H1 (cell line): Measurements from ENCODE around the gene KCNQ1OT1. TPM values are rescaled to one million over a fixed set of nuclear protein-coding genes. Genes with fewer than 3 reads are reported as not detected.

Source experiments
- CTCF ChIA-PET: fragments of 300-600 bp; sonication (Branson Sonifier 250); formaldehyde crosslinking; loops from one replicate; lab custom pipeline; 2021; ENCODE audit not compliant: partially characterized antibody; lab: Charles Lee
- POLR2A ChIA-PET: fragments of 300-600 bp; sonication (Branson Sonifier 250); formaldehyde crosslinking; loops from one replicate; lab custom pipeline; 2021; ENCODE audit warnings: inconsistent platforms; ENCODE audit not compliant: partially characterized antibody; lab: Charles Lee
- DNase-seq, 2 experiments: peaks; one replicate each; pipeline versions ENCODE4 v3.0.0 to v3.0.0-alpha.2; 2010 to 2022; ENCODE audit warnings: low spot score in 2 of 2, low read depth in 1 of 2, mixed read lengths in 1 of 2
- FAIRE-seq: peaks from 2 replicates; lab custom pipeline; 2011; peaks lifted over from hg19 to GRCh38; lab: Jason Lieb, UNC
- H2AFZ ChIP-seq: 2 replicates; pipeline ENCODE4 v1.8.1; 2012; ENCODE audit warnings: low read length, inconsistent platforms
- H2AK5ac ChIP-seq: 2 replicates; pipeline ENCODE4 v1.6.1; 2013; ENCODE audit warnings: low read depth, low read length
- H2BK120ac ChIP-seq: replicated peaks from 2 replicates; pipeline ENCODE3; 2013; ENCODE audit warnings: low read depth, low read length, inconsistent platforms
- H2BK12ac ChIP-seq: 2 replicates; pipeline ENCODE4 v1.6.1; 2013; ENCODE audit warnings: low read depth, low read length
- H2BK15ac ChIP-seq: 2 replicates; pipeline ENCODE4 v1.6.1; 2013; ENCODE audit warnings: low read length
- H2BK20ac ChIP-seq: 2 replicates; pipeline ENCODE4 v1.6.1; 2013; ENCODE audit warnings: low read length
- H2BK5ac ChIP-seq: 2 replicates; pipeline ENCODE4 v1.6.1; 2013; ENCODE audit warnings: low read depth, low read length
- H3K14ac ChIP-seq: 2 replicates; pipeline ENCODE4 v1.6.1; 2013; ENCODE audit warnings: inconsistent platforms; ENCODE audit not compliant: insufficient read length
- H3K18ac ChIP-seq: 2 replicates; pipeline ENCODE4 v1.6.1; 2013; ENCODE audit warnings: low read length; ENCODE audit errors: extremely low read depth
- H3K23ac ChIP-seq: 2 replicates; pipeline ENCODE4 v1.6.1; 2013; ENCODE audit warnings: inconsistent platforms; ENCODE audit not compliant: insufficient read length
- H3K23me2 ChIP-seq: 2 replicates; pipeline ENCODE4 v1.6.1; 2013; ENCODE audit warnings: low read depth, low read length
- H3K27ac ChIP-seq: 2 replicates; pipeline ENCODE4 v1.6.1; 2011; ENCODE audit warnings: low read depth, low read length, inconsistent platforms
- H3K27me3 ChIP-seq, 4 experiments: replicated peaks in 1 of 4; 1 replicate in 1 of 4; 2 replicates in 3 of 4; pipeline versions ENCODE4 v1.6.1 to v1.8.1; 2011 to 2013; ENCODE audit warnings: low read length in 3 of 4, mild to moderate bottlenecking in 3 of 4, inconsistent platforms in 2 of 4, mixed read lengths in 2 of 4, moderate library complexity in 1 of 4; ENCODE audit not compliant: control insufficient read depth in 3 of 4, insufficient read depth in 3 of 4; ENCODE audit errors: extremely low read depth in 1 of 4
- H3K36me3 ChIP-seq, 4 experiments: 2 replicates each; pipeline versions ENCODE4 v1.6.1 to v1.8.1; 2011 to 2013; ENCODE audit warnings: mild to moderate bottlenecking in 4 of 4, low read length in 3 of 4, moderate library complexity in 2 of 4, control low read depth in 1 of 4, inconsistent platforms in 1 of 4; ENCODE audit not compliant: insufficient read depth in 4 of 4, control insufficient read depth in 2 of 4
- H3K4ac ChIP-seq: replicated peaks from 2 replicates; pipeline ENCODE3; 2013; ENCODE audit warnings: low read length, low read depth, mixed read lengths, inconsistent platforms; ENCODE audit not compliant: insufficient read length
- H3K4me1 ChIP-seq, 4 experiments: replicated peaks in 1 of 4; 1 replicate in 1 of 4; 2 replicates in 3 of 4; pipeline versions ENCODE4 v1.6.1 to v1.8.1; 2011 to 2013; ENCODE audit warnings: low read length in 3 of 4, inconsistent platforms in 2 of 4, mixed read lengths in 1 of 4; ENCODE audit not compliant: insufficient read depth in 4 of 4, control insufficient read depth in 3 of 4
- H3K4me2 ChIP-seq, 2 experiments: 2 replicates each; pipeline versions ENCODE4 v1.6.1 to v1.8.1; 2011 to 2013; ENCODE audit warnings: low read depth in 2 of 2, low read length in 2 of 2, control low read depth in 1 of 2, inconsistent platforms in 1 of 2, mild to moderate bottlenecking in 1 of 2; ENCODE audit not compliant: insufficient read depth in 1 of 2
- H3K4me3 ChIP-seq, 4 experiments: fragments of 200-600, 300-600 bp in 1 of 4; sonication (generic), shearing (Covaris generic), sonication (Bioruptor Twin) in 1 of 4; 2 replicates each; pipeline versions ENCODE4 v1.5.1 to v1.8.1; 2011 to 2016; ENCODE audit warnings: low read length in 4 of 4, low read depth in 3 of 4, control low read depth in 2 of 4, inconsistent platforms in 2 of 4, mild to moderate bottlenecking in 2 of 4, mixed read lengths in 1 of 4, moderate library complexity in 1 of 4; ENCODE audit not compliant: insufficient read depth in 2 of 4; ENCODE audit errors: extremely low read depth in 1 of 4
- H3K56ac ChIP-seq: replicated peaks from 2 replicates; pipeline ENCODE3; 2013; ENCODE audit warnings: low read depth, mild to moderate bottlenecking, mixed read lengths, low read length, inconsistent platforms; ENCODE audit not compliant: insufficient read length
- H3K79me1 ChIP-seq: 2 replicates; pipeline ENCODE4 v1.6.1; 2013; ENCODE audit warnings: low read depth, low read length, control low read depth
- H3K79me2 ChIP-seq, 2 experiments: 2 replicates each; pipeline versions ENCODE4 v1.6.1 to v1.8.1; 2012 to 2013; ENCODE audit warnings: low read length in 2 of 2, mild to moderate bottlenecking in 2 of 2, inconsistent platforms in 1 of 2; ENCODE audit not compliant: insufficient read depth in 2 of 2, control insufficient read depth in 1 of 2
- H3K9ac ChIP-seq, 4 experiments: replicated peaks in 1 of 4; 1 replicate in 1 of 4; 2 replicates in 3 of 4; pipeline versions ENCODE4 v1.6.1 to v1.8.1; 2011 to 2013; ENCODE audit warnings: low read depth in 3 of 4, low read length in 3 of 4, control low read depth in 2 of 4, mild to moderate bottlenecking in 2 of 4, moderate library complexity in 2 of 4, inconsistent platforms in 1 of 4; ENCODE audit errors: extremely low read depth in 1 of 4
- H3K9me3 ChIP-seq, 2 experiments: 2 replicates each; pipeline versions ENCODE4 v1.6.1 to v1.8.1; 2012 to 2013; ENCODE audit warnings: mild to moderate bottlenecking in 2 of 2, moderate library complexity in 2 of 2, control low read depth in 1 of 2, inconsistent platforms in 1 of 2, low read depth in 1 of 2, low read length in 1 of 2, mixed read lengths in 1 of 2; ENCODE audit not compliant: insufficient read depth in 2 of 2
- H4K20me1 ChIP-seq, 2 experiments: replicated peaks in 1 of 2; 2 replicates each; pipeline versions ENCODE3 to v1.8.1; 2011 to 2013; ENCODE audit warnings: inconsistent platforms in 2 of 2, low read length in 2 of 2, mild to moderate bottlenecking in 1 of 2; ENCODE audit not compliant: insufficient read depth in 2 of 2, control insufficient read depth in 1 of 2
- H4K5ac ChIP-seq: 2 replicates; pipeline ENCODE4 v1.6.1; 2013; ENCODE audit warnings: low read length, low read depth, mixed read lengths, inconsistent platforms; ENCODE audit not compliant: insufficient read length
- H4K8ac ChIP-seq: 2 replicates; pipeline ENCODE4 v1.8.0; 2013; ENCODE audit warnings: mild to moderate bottlenecking, moderate library complexity, low read length, inconsistent platforms; ENCODE audit not compliant: insufficient read depth; ENCODE audit errors: extremely low read depth
- H4K91ac ChIP-seq: replicated peaks from 2 replicates; pipeline ENCODE3; 2013; ENCODE audit warnings: low read length, mixed read lengths, inconsistent platforms; ENCODE audit not compliant: insufficient read length
- ATF2 ChIP-seq: IDR thresholded peaks from 2 replicates; pipeline ENCODE4 v1.6.1; 2012; ENCODE audit warnings: low read length, inconsistent platforms
- BRCA1 ChIP-seq: IDR thresholded peaks from 2 replicates; pipeline ENCODE4 v1.6.1; 2012; ENCODE audit warnings: low read depth, low read length, improper control_type of control experiment
- CBX5 ChIP-seq: fragments of 300-800, 300-1000 bp; sonication (generic); IDR thresholded peaks from 2 replicates; pipeline ENCODE4 v1.7.1; 2016; ENCODE audit warnings: antibody characterized with exemption, low read length, low read depth
- CHD1 ChIP-seq: IDR thresholded peaks from 2 replicates; pipeline ENCODE4 v1.6.1; 2012; ENCODE audit warnings: low read depth, low read length, improper control_type of control experiment
- EGR1 ChIP-seq: IDR thresholded peaks from 2 replicates; pipeline ENCODE4 v1.6.1; 2011; ENCODE audit warnings: low read depth, low read length, borderline replicate concordance
- KDM1A ChIP-seq: fragments of 200-600, 300-600 bp; sonication (generic); IDR thresholded peaks from 2 replicates; pipeline ENCODE4 v1.7.1; 2016; ENCODE audit warnings: mild to moderate bottlenecking, low read length, borderline replicate concordance
- POU5F1 ChIP-seq: IDR thresholded peaks from 2 replicates; pipeline ENCODE4 v1.6.1; 2011; ENCODE audit warnings: low read depth, mild to moderate bottlenecking, low read length, moderate library complexity
- RXRA ChIP-seq: IDR thresholded peaks from 2 replicates; pipeline ENCODE4 v1.6.1; 2011; ENCODE audit warnings: low read depth, mild to moderate bottlenecking, low read length, moderate library complexity; ENCODE audit not compliant: insufficient read depth
- SIX5 ChIP-seq: IDR thresholded peaks from 2 replicates; pipeline ENCODE4 v1.6.1; 2011; ENCODE audit warnings: mild to moderate bottlenecking, low read depth, low read length
- SP1 ChIP-seq: IDR thresholded peaks from 2 replicates; pipeline ENCODE4 v1.6.1; 2011; ENCODE audit warnings: low read depth, low read length
- TAF7 ChIP-seq: optimal IDR thresholded peaks from 2 replicates; pipeline ENCODE3; 2011; ENCODE audit warnings: low read depth, mild to moderate bottlenecking, inconsistent platforms, low read length, moderate library complexity, borderline replicate concordance
- TBP ChIP-seq: IDR thresholded peaks from 2 replicates; pipeline ENCODE4 v1.6.1; 2011; ENCODE audit warnings: low read depth, low read length, improper control_type of control experiment
- WGBS, 2 experiments: shearing (Covaris generic) in 1 of 2; methylation state at CpG; one replicate each; pipeline versions ENCODE4 v1.1.6 to v1.1.7; 2013 to 2015; ENCODE audit warnings: low lambda C conversion rate in 2 of 2, mixed read lengths in 2 of 2, inconsistent platforms in 1 of 2, low coverage in 1 of 2, missing lambda C conversion rate in 1 of 2; ENCODE audit not compliant: insufficient replicate concordance in 2 of 2, insufficient coverage in 1 of 2, insufficient read length in 1 of 2; ENCODE audit errors: extremely low coverage in 1 of 2, missing lambda C conversion rate in 1 of 2; 5-methylcytosine and 5-hydroxymethylcytosine counted together
- polyA plus RNA-seq, 7 experiments: library from polyadenylated mRNA; depleted of rRNA in 3 of 7; stranded (reverse) in 5 of 7; unstranded in 2 of 7; fragments of >200 nt in 5 of 7; fragments of 200-250 nt in 2 of 7; gene quantifications; 1 replicate in 5 of 7; 2 replicates in 1 of 7; 4 replicates in 1 of 7; pipeline versions ENCODE4 v1.2.1 to v1.2.3, GENCODE V29; 2011 to 2013; ENCODE audit warnings: missing spikeins in 2 of 7, mixed read lengths in 2 of 7
- total RNA-seq: library from RNA; stranded (reverse); fragmentation: NEBNext Ultra II Directional; extraction: Animal tissue kit (Norgen Biotek cat#: 25700); gene quantifications from 2 replicates; pipeline ENCODE4 v1.2.1, GENCODE V29; 2021

The KCNQ1OT1 gene
- total and polyA plus RNA-seq, 2 of the 8 experiments (the other 6 are each of a cell fraction or from before 2014, with no cell fraction given), result 0.21 to 1.2 TPM

- ChIA-PET POLR2A (no interaction called here), CTCF (interaction anchor here (0.7 to 1.8 kb wide), 2 partner anchors 223 to 226 kb away, joined by 3 to 6 read pairs; no protein-coding TSS in a partner anchor)
- Histone ChIP-seq H2BK5ac (no peak overlapping the region), H4K5ac (no peak overlapping the region), H4K91ac (no peak overlapping the region), H3K18ac (no peak overlapping the region), H3K9ac (no peak overlapping the region), H3K23me2 (no peaks in the 10 kb centered on the region), H3K14ac (no peak overlapping the region), H3K4me1 (no peaks in the 10 kb centered on the region), H3K23ac (no peak overlapping the region), H3K56ac (no peak overlapping the region), H3K79me2 (no peaks in the 10 kb centered on the region), H3K9me3 (peaks cover 23 to 36% of the 10 kb centered on the region in 2 experiments), H2AK5ac (no peak overlapping the region), H2BK120ac (no peak overlapping the region), H3K79me1 (no peaks in the 10 kb centered on the region), H3K4ac (no peak overlapping the region), H3K4me3 (no peak overlapping the region), H3K27ac (no peak overlapping the region), H4K20me1 (peaks cover 2 to 12% of the 10 kb centered on the region in 2 experiments), H2BK12ac (no peak overlapping the region), H4K8ac (no peak overlapping the region), H2BK15ac (no peak overlapping the region), H3K27me3 (peaks cover 0 to 12% (median 0%) of the 10 kb centered on the region in 4 experiments; a peak in 4 of 7 replicates), H3K4me2 (no peak overlapping the region), H2BK20ac (no peak overlapping the region), H3K36me3 (peaks cover 0 to 4% (median 0%) of the 10 kb centered on the region in 4 experiments; a peak in 1 of 8 replicates), H2AFZ (no peak overlapping the region)
- WGBS, 2 experiments, result 95% methylated on average over 14 of the region's 14 CpGs; no CpG with 5 or more reads in 1 of the 2 experiments
- no peak for FAIRE-seq
- DNase-seq, result peak in 1 of 2 experiments; percentile 11
- TF ChIP-seq SIX5, result no peak
- no peak for TF ChIP-seq POU5F1
- TF ChIP-seq EGR1, result no peak
- no peak for TF ChIP-seq BRCA1
- no peak for TF ChIP-seq CHD1
- TF ChIP-seq TBP, result no peak
- TF ChIP-seq CBX5, result no peak
- no peak for TF ChIP-seq ATF2
- TF ChIP-seq RXRA, result no peak
- no peak for TF ChIP-seq SP1
- no peak for TF ChIP-seq TAF7
- TF ChIP-seq KDM1A, result no peak
These were observed 34.8 kb downstream of the KCNQ1OT1 start for GRCh38 chr11:2664791-2665525.
